Tongue (tissue), 2 donors: ENCODE results near the gene MRPL1. TPM values are rescaled to one million over a fixed set of nuclear protein-coding genes. Genes with fewer than 3 reads are reported as not detected.
"Not testable (repeated sequence)": the region's sequence is repeated elsewhere in the genome, so short reads cannot be mapped to it uniquely, and the experiment has no call there.

Source experiments
- DNase-seq: peaks from one replicate; pipeline ENCODE4 v3.0.0-alpha.2; 2015
- total RNA-seq: library from RNA; depleted of rRNA; stranded (reverse); fragments of >200 nt; gene quantifications from one replicate; pipeline ENCODE4 v1.2.3, GENCODE V29; 2014

The MRPL1 gene
- total RNA-seq, 1 donor from 2014 or later = 42.4 TPM

GRCh38 chr4:77849278-77849965 lies 13.2 kb upstream of the MRPL1 start:
- DNase-seq = no peak

GRCh38 chr4:77852892-77853495 lies 9.6 kb upstream of the MRPL1 start:
- no peak for DNase-seq

DNA sequence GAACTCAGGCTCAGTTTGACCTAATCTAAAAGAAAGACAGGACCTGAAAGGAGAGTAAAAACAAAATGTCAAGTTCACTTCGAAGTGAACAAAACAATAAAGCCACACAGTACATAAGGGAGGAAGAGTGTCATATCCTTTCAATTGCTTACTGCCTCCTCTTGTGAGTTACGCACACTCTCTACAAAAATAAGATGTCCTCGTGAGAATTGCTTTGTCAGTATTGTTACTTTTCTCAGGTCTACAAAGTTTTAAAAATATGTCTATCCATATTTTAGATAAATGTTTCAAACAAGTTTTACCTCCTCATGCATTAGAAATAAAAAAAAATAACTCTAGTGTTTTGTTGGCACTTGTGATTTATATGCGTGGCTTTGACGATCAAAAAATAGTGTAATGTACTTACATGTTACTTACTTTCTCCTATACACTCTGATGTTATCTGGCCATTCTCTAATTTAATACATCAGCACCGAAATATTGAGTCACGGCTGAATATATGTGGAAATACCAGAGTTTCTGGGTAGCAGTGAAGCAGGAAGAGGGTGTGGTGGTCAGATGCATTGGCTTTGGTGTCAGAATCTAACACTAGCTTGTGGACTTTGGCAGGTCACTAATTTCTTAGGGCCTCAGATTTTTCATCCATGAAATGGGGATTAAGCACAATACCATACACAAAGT lies 8.1 kb upstream of the MRPL1 start:
- DNase-seq = no peak

GRCh38 chr4:77856152-77856551 lies 6.5 kb upstream of the MRPL1 start:
- no peak for DNase-seq

GRCh38 chr4:77859256-77859655 lies 3.4 kb upstream of the MRPL1 start:
- no peak for DNase-seq

GRCh38 chr4:77861495-77861894 lies 1.1 kb upstream of the MRPL1 start:
- no peak for DNase-seq

- DNase-seq = not testable (repeated sequence)
These were observed 711 bp downstream of the MRPL1 start for GRCh38 chr4:77863341-77863740.

DNA sequence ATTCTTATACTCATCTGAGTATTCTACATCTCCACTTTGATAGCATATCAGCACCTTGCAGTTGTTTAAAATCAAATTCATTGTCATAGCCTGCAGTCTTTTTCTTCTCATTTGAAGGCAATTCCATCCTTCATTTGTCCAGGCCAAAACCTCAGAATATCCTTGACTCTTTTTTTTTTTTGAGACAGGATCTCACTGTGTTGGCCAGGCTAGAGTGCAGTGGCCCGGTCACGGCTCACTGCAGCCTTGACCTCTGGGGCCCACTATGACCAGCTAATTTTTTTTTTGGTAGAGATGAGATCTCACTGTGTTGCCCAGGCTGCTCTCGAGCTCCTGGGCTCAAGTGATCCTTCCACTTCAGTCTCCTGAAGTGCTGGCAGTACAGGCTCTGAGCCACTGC lies 2.6 kb downstream of the MRPL1 start:
- DNase-seq = no peak

GRCh38 chr4:77872723-77873445 lies 10.3 kb downstream of the MRPL1 start:
- no peak for DNase-seq

GRCh38 chr4:77877167-77877566 lies 14.5 kb downstream of the MRPL1 start:
- no peak for DNase-seq

- no peak for DNase-seq
These were observed 15.3 kb downstream of the MRPL1 start for GRCh38 chr4:77877771-77878565.

- peak; percentile 38 for DNase-seq
These were observed 18.2 kb downstream of the MRPL1 start for GRCh38 chr4:77880784-77881183.

DNA sequence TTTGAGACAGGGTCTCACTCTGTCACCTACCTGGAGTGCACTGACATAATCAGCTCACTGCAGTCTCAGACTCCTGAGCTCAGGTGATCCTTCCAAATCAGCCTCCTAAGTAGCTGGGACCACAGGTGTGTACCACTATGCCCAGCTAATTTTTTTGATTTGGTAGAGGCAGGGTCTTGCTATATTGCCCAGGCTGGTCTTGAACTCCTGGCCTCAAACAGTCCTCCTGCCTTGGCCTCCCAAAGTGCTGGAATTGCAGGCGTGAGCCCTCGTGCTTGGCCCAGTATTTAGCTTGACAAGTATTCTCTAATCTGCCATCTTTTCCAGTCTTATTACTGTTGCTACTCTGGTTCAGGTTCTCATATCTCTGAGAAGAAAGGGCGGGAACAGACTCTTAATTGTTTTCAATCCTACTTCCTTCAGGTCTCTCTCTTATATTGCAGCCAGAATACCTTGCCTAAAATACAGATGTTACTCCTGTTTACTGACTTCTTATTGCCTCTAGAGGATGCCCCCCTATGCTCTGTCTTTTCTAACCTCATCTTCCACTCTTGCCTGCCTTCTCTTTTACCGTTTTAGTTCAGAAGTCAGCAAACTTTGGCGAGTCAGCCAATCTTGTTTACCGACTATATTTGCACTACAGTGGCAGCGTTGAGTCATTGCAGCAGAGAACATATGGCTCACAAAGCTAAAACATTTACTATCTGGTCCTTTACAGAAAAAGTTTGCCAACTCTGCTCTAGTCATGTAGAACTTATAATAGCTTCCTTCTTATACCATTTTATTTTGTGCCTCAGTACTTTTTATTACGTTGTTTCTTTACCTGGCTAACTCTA lies 19.0 kb downstream of the MRPL1 start:
- no peak for DNase-seq

GRCh38 chr4:77893451-77893850 lies 30.8 kb downstream of the MRPL1 start:
- DNase-seq = no peak

- no peak for DNase-seq
These were observed 37.0 kb downstream of the MRPL1 start for GRCh38 chr4:77899607-77900006.

DNA sequence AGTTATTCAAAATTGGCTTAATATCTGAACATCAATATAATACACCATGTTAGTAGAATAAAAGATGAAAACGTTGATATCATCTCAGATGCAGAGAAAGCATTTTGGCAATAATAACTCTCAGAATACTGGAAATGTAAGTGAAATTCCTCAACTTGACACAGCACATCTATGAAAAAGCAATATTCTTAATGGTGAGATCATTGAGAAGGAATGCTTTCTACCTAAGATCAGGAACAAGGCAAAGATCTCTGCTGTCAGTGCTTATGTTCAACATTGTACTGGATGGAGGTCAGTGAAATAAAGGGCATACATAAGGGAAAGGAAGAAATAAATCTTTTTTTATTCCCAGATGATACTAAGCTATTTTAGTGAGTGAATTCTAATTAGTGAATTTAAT lies 40.6 kb downstream of the MRPL1 start:
- no peak for DNase-seq

DNA sequence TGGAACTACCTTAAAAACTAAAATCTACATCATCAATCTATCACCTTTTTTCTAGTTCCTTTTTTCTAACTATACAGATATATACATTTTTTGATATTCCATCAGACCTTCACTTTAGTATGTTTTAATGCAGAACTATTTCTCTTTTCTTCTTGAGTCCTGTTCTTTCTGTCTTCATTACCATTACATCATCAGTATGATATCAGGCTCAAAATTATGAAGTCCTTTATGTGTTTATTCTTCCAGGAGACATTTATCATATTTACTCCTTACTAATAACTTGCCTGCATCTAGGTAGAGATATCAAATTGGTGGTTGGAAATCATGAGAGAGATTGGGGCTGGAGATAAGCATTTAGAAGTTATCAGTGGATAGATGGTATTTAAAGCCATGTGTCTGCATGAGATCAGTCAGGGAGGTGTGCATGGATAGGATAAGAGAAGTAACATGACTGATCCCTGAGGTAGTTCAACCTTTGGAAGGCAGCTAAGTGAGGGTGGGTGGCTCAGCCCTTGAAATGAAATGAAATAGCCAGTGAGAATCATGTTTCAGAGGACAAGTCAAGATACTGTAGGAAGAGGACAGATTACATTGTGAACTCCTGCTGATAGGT lies 43.1 kb downstream of the MRPL1 start:
- DNase-seq = no peak

DNA sequence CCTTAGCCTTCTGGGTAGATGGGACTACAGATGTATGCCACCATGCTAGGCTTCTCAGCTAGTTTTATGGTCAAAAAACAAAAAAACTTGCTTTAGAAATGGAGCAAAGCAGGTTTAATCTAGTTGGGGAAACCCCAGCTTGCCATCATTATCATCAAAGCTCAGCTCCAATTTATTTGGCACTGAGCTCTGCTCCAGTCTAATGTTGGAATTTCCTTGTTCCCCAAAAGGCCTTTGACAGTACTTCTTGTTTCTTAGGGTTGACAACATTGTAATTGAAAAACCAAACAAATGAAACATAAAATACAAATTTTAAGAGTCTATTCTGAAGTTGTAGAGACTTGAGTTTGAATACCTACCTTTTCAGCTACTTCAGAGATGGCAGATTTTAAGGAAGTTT lies 48.0 kb downstream of the MRPL1 start:
- DNase-seq = no peak

DNA sequence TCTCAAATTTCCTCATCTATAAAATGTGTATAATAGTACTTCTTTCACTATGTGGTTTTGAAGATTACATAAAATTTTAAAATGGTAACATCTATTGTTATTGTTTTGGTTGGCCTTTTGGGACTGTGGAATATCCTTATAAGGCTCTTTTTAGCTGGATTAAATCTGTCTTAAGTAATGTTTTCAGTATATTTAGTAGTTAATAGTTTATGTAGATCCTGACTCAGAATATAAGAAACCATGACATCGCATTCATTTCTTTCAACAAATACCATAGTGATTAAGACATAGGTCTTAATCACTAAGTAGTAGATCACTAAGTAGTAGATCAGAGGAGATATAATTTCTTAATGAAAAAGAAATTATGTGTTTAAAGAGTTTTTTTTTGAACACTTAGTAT lies 48.5 kb downstream of the MRPL1 start:
- DNase-seq = no peak

GRCh38 chr4:77911842-77912450 lies 49.3 kb downstream of the MRPL1 start:
- no peak for DNase-seq
